Endodermal cell (in vitro differentiated cells): ENCODE data around the gene MBNL2. TPM values are rescaled to one million over a fixed set of nuclear protein-coding genes. Genes with fewer than 3 reads are reported as not detected.

Experiments
- DNase-seq: peaks from one replicate; pipeline ENCODE4 v3.0.0-alpha.2; 2017
- H3K27ac ChIP-seq: 2 replicates; pipeline ENCODE4 v1.5.1; 2013; ENCODE audit warnings: mild to moderate bottlenecking, low read depth, low read length, moderate library complexity
- H3K27me3 ChIP-seq: 2 replicates; pipeline ENCODE4 v1.6.1; 2013; ENCODE audit warnings: mild to moderate bottlenecking, low read length, moderate library complexity; ENCODE audit not compliant: insufficient read depth, control insufficient read depth, poor library complexity, severe bottlenecking
- H3K36me3 ChIP-seq: 2 replicates; pipeline ENCODE4 v1.7.0; 2013; ENCODE audit warnings: mild to moderate bottlenecking, low read length, moderate library complexity; ENCODE audit not compliant: control insufficient read depth, insufficient read depth
- H3K4me1 ChIP-seq: one replicate; pipeline ENCODE4 v1.7.0; 2013; ENCODE audit warnings: low read length; ENCODE audit not compliant: control insufficient read depth, insufficient read depth
- H3K4me3 ChIP-seq: 2 replicates; pipeline ENCODE4 v1.5.1; 2013; ENCODE audit warnings: mild to moderate bottlenecking, low read length, moderate library complexity
- H3K9ac ChIP-seq: 2 replicates; pipeline ENCODE4 v1.6.1; 2013; ENCODE audit warnings: mild to moderate bottlenecking, low read length, moderate library complexity; ENCODE audit not compliant: poor library complexity, severe bottlenecking; ENCODE audit errors: extremely low read depth
- H3K9me3 ChIP-seq: 2 replicates; pipeline ENCODE4 v1.6.1; 2013; ENCODE audit warnings: mild to moderate bottlenecking, low read length, moderate library complexity; ENCODE audit not compliant: control insufficient read depth
- H3K27ac Mint-ChIP-seq: 2 replicates; pipeline ENCODE4 v1.8.0; 2020; ENCODE audit warnings: mixed read lengths
- H3K27me3 Mint-ChIP-seq: 2 replicates; pipeline ENCODE4 v1.8.0; 2021; ENCODE audit warnings: mild to moderate bottlenecking, mixed read lengths; ENCODE audit not compliant: insufficient read depth
- H3K36me3 Mint-ChIP-seq: 2 replicates; pipeline ENCODE4 v1.8.0; 2020; ENCODE audit warnings: low read depth, mixed read lengths
- H3K4me1 Mint-ChIP-seq: 2 replicates; pipeline ENCODE4 v1.8.0; 2020; ENCODE audit warnings: mixed read lengths
- H3K4me3 Mint-ChIP-seq: 2 replicates; pipeline ENCODE4 v1.8.0; 2020; ENCODE audit warnings: mild to moderate bottlenecking, moderate library complexity, mixed read lengths
- H3K9me3 Mint-ChIP-seq: 2 replicates; pipeline ENCODE4 v1.8.0; 2020; ENCODE audit warnings: mild to moderate bottlenecking, mixed read lengths
- CTCF ChIP-seq: fragments of 200-600 bp; sonication (generic); conservative IDR thresholded peaks from 2 replicates; pipeline ENCODE4 v1.5.0; 2021; ENCODE audit warnings: antibody characterized with exemption, mild to moderate bottlenecking
- WGBS, 2 experiments: methylation state at CpG; one replicate each; pipeline versions ENCODE4 v1.1.5 to v1.1.7; 2013; ENCODE audit warnings: missing lambda C conversion rate in 2 of 2, mixed read lengths in 1 of 2; ENCODE audit not compliant: insufficient coverage in 1 of 2, insufficient read length in 1 of 2; 5-methylcytosine and 5-hydroxymethylcytosine counted together
- total RNA-seq, 2 donors: library from RNA; stranded (reverse); fragmentation: NEBNext Ultra II Directional in 1 of 2; extraction: Animal tissue kit (Norgen Biotek cat#: 25700) in 1 of 2; gene quantifications; 2 replicates in 1 of 2; 3 replicates in 1 of 2; pipeline ENCODE4 v1.2.1, GENCODE V29; 2021

The MBNL2 gene
- total RNA-seq, 2 donors from 2014 or later: 1.7 to 3.3 TPM

- Mint-ChIP-seq H3K27ac (no peak overlapping the region), H3K4me3 (no peak overlapping the region), H3K27me3 (peaks cover 34% of the 10 kb centered on the region), H3K9me3 (no peaks in the 10 kb centered on the region), H3K36me3 (no peaks in the 10 kb centered on the region), H3K4me1 (peaks cover 6% of the 10 kb centered on the region)
- H3K27me3 ChIP-seq: peaks cover 5% of the 10 kb centered on the region
- no peaks in the 10 kb centered on the region for H3K4me1 ChIP-seq
- H3K9me3 ChIP-seq: no peaks in the 10 kb centered on the region
- WGBS, 2 experiments: 93 to 98% methylated on average over 4 to 5 of the region's 5 CpGs
- H3K36me3 ChIP-seq: no peaks in the 10 kb centered on the region
- no peak for TF ChIP-seq CTCF
- no peak overlapping the region for H3K27ac ChIP-seq
- H3K9ac ChIP-seq: no peak overlapping the region
- DNase-seq: no peak
- H3K4me3 ChIP-seq: no peak overlapping the region
Observed at GRCh38 chr13:97256343-97256783, 34.2 kb downstream of the MBNL2 start.

DNA sequence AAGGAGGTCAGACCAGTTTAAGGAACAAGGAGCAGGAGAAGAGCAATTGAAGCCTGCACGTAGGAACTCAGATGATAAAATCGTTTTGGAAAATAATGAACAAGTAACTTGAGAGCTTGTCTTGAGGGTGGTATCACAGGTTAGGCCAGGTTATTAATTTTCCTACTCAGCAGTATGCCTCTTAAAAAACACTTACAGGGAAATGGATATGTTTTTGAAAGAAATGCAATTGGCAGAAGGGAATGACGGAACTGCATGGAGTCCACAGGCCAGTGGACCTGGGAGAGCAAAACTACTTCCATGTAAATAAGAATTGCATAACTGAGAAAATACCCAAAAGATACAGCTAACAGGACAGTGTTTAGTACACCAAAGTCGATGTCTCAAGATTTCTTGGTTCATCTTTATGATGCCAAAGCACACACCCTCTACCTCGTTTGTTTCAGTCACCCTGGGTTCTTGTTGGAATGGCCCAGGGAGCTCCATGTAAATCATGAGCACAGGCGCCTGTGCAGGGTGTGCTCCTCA is 35.2 kb downstream of the MBNL2 start:
- no peaks in the 10 kb centered on the region for H3K9me3 ChIP-seq
- no peaks in the 10 kb centered on the region for H3K4me1 ChIP-seq
- Mint-ChIP-seq H3K27ac (peak overlapping the region; percentile 40), H3K36me3 (no peaks in the 10 kb centered on the region), H3K4me1 (peaks cover 6% of the 10 kb centered on the region), H3K9me3 (no peaks in the 10 kb centered on the region), H3K27me3 (peaks cover 42% of the 10 kb centered on the region), H3K4me3 (no peak overlapping the region)
- H3K4me3 ChIP-seq: no peak overlapping the region
- no peak for TF ChIP-seq CTCF
- no peak for DNase-seq
- H3K27me3 ChIP-seq: peaks cover 5% of the 10 kb centered on the region
- 93 to 100% methylated on average over 5 to 6 of the region's 6 CpGs for WGBS, 2 experiments
- no peak overlapping the region for H3K27ac ChIP-seq
- no peaks in the 10 kb centered on the region for H3K36me3 ChIP-seq
- no peak overlapping the region for H3K9ac ChIP-seq

DNA sequence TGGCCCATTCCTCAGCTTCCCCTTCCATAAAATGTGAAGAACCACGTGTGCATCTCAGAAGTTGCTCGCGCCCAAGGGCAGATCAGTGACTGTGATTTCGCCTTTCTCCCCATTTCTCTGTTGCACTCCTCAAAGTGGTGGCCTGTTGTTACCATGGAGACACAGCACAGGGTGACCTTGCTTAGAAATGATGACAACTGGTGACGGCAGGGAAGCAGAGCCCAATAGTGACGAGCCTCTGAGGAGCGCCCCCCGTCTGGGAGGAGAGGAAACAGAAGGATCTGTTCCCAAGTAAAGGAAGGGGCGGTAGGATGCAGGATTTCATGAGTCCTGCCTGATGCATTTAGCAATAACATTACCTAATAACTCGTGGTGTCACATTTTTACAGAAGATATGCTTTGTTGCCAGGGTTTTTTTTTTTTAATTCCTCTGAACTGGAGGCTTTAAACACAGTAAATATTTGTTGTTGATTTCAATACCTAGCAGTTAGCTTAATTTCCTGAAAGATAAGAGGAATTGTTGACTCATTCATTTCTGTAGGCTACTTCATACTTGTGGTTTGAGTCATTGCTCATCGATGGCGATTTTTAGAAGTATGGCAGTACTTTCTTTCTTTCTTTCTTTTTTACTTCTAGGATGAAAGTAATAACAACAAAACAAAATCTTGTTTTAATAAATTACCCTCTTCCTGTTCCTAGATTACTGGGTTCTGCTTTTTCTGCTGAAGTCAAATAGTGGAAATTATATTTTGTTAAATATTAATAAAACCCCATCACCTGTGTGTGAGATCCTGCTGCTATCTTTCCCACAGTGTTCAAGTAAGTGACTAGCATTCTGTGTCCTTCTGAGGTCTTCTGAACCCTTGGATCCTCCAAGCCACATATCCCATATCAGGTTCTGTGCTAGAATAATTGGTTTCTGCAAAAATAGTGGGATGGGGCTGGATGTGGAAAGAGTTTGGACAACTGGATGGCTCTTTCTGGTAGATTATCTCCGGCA is 36.0 kb downstream of the MBNL2 start:
- Mint-ChIP-seq H3K4me1 (peaks cover 6% of the 10 kb centered on the region), H3K9me3 (no peaks in the 10 kb centered on the region), H3K27me3 (peaks cover 45% of the 10 kb centered on the region), H3K36me3 (no peaks in the 10 kb centered on the region), H3K4me3 (no peak overlapping the region), H3K27ac (peak overlapping the region; percentile 40)
- 82 to 84% methylated on average over 7 to 11 of the region's 13 CpGs for WGBS, 2 experiments
- peak; percentile 85 for DNase-seq
- H3K9me3 ChIP-seq: no peaks in the 10 kb centered on the region
- peaks cover 5% of the 10 kb centered on the region for H3K27me3 ChIP-seq
- no peaks in the 10 kb centered on the region for H3K4me1 ChIP-seq
- no peak overlapping the region for H3K9ac ChIP-seq
- H3K4me3 ChIP-seq: no peak overlapping the region
- H3K36me3 ChIP-seq: no peaks in the 10 kb centered on the region
- TF ChIP-seq CTCF: peak; percentile 35
- no peak overlapping the region for H3K27ac ChIP-seq
